ENCODE data around the gene APOBEC2. TPM values are rescaled to one million over a fixed set of nuclear protein-coding genes. Genes with fewer than 3 reads are reported as not detected.
"Not testable (repeated sequence)": the region's sequence is repeated elsewhere in the genome, so short reads cannot be mapped to it uniquely, and the experiment has no call there.

Gene APOBEC2
- total and polyA plus RNA-seq, 2 of the 13 experiments (the other 11 are each of a cell fraction or from before 2014, with no cell fraction given): 0.09 TPM; not detected in 1

DNA sequence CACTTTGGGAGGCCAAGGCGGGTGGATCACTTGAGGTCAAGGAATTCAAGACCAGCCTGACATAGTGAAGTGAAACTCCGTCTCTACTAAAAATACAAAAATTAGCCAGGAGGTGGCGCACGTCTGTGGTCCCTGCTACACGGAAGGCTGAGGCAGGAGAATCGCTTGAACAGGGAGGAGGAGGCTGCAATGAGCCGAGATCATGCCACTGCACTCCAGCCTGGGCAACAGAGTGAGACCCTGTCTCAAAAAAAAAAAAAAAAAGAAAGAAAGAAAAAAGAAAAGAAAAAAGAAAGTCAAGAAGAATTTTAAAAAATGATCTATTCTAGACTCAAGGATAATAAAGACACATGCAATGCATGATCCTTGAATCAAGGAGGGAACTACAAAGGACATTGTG lies 46.8 kb upstream of the APOBEC2 start (continued):
- 0 out of 2 replicates have a peak, but pooled peaks have one; percentile 9 for TF ChIP-seq SMAD3 (CRISPR knock-in tag; IDR thresholded peaks at IDR 0.05)
- TF ChIP-seq, protein P1, sequence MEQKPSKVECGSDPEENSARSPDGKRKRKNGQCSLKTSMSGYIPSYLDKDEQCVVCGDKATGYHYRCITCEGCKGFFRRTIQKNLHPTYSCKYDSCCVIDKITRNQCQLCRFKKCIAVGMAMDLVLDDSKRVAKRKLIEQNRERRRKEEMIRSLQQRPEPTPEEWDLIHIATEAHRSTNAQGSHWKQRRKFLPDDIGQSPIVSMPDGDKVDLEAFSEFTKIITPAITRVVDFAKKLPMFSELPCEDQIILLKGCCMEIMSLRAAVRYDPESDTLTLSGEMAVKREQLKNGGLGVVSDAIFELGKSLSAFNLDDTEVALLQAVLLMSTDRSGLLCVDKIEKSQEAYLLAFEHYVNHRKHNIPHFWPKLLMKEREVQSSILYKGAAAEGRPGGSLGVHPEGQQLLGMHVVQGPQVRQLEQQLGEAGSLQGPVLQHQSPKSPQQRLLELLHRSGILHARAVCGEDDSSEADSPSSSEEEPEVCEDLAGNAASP (CRISPR knock-in tag; IDR thresholded peaks at IDR 0.05; ENCODE audit: borderline replicate concordance): 0 out of 2 replicates have a peak, but pooled peaks have one; percentile 29

DNA sequence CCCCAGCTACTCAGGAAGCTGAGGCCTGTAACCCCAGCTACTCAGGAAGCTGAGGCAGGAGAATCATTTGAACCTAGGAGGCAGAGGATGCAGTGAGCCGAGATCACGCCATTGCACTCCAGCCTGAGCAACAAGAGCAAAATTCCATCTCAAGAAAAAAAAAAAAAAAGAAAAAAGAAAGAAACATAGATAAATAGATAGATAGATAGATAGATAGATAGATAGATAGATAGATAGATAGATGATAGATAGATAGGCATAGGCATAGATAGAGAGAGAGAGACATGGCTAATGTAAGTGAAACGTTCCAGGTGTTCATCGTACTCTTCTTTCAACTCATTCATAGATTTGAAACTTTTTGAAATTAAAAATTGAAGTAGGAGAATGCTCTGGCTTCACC lies 46.0 kb upstream of the APOBEC2 start:
- H3K79me2 ChIP-seq (ENCODE audit: insufficient read depth, low read length); H4K20me1 ChIP-seq (ENCODE audit: insufficient read depth, low read length); DNase-seq (ENCODE audit: low spot score); in situ Hi-C loops (cut with HindIII; ENCODE audit: extremely low pct_ligation_motif_present, low pct_unique_long_range_greater_than_20kb); H3K27ac ChIP-seq (ENCODE audit: extremely low read length, insufficient read depth, low read length); H3K9ac ChIP-seq (ENCODE audit: insufficient read depth, low read depth, low read length); POLR2A ChIA-PET; BruUV-seq (replicated peaks); FAIRE-seq; H3K36me3 ChIP-seq (replicated peaks in 1 of 2; ENCODE audit: control insufficient read depth in 1 of 2, insufficient read depth in 2 of 2, low read length in 2 of 2); H2AFZ ChIP-seq (ENCODE audit: low read length); H3K27me3 ChIP-seq (ENCODE audit: control insufficient read depth in 1 of 2, insufficient read depth in 2 of 2, low read length in 2 of 2); H3K9me3 ChIP-seq (ENCODE audit: low read length); H3K4me3 ChIP-seq (replicated peaks in 1 of 3; ENCODE audit: insufficient read depth in 1 of 3, low read depth in 2 of 3, low read length in 3 of 3); H3K4me2 ChIP-seq (ENCODE audit: low read depth, low read length); ATAC-seq: not testable (repeated sequence)
- H3K4me1 ChIP-seq (ENCODE audit: insufficient read depth, low read length): peaks cover 42% of the 10 kb centered on the region
- intact Hi-C loops (cut with micrococcal nuclease; ENCODE audit: unreplicated experiment): loop anchor here (1.0 kb wide), 2 partner anchors 20 to 60 kb away; no protein-coding TSS in a partner anchor
- 58% methylated on average over 4 of the region's 4 CpGs for WGBS (ENCODE audit: low lambda C conversion rate)
- CTCF ChIA-PET (ENCODE audit: low intra/inter-chr PET ratio, low total read pairs): interaction anchor here (1.2 to 2.9 kb wide), 5 partner anchors 15 to 112 kb away, joined by 4 to 41 read pairs (median 5); no protein-coding TSS in a partner anchor

DNA sequence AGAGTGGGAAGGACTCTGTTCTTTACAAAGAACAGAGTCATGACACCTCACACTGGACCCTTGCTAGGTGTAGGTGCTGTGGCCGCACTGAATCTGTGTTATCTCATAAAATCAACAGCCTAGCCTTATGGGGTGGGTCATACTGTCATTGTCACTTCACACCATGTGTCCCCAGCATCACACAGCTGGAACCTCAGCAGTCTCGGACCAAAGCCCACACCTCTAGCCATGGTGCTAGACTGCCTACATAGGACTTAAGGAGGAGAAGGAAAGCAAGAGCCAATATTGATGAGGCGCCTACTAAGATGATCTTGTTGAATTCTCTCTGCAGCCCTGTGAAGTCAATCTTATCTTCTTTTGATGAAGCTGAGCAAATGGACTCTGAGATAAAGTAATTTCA lies 45.0 kb upstream of the APOBEC2 start:
- CTCF ChIA-PET (ENCODE audit: low intra/inter-chr PET ratio, low total read pairs): interaction anchor here (2.9 kb wide), 1 partner anchor 58 kb away, joined by 41 read pairs; no protein-coding TSS in a partner anchor

More for the DNA sequence above, 45.0 kb upstream of the APOBEC2 start:
- no peaks in the 10 kb centered on the region for H3K79me2 ChIP-seq (ENCODE audit: insufficient read depth, low read length)
- H3K9ac ChIP-seq (ENCODE audit: insufficient read depth, low read depth, low read length): no peak overlapping the region
- in situ Hi-C loops (cut with HindIII; ENCODE audit: extremely low pct_ligation_motif_present, low pct_unique_long_range_greater_than_20kb) (no loop called here), intact Hi-C loops (cut with micrococcal nuclease; ENCODE audit: unreplicated experiment) (no loop called here)
- H3K4me2 ChIP-seq (ENCODE audit: low read depth, low read length): no peak overlapping the region
- H3K4me1 ChIP-seq (ENCODE audit: insufficient read depth, low read length): peaks cover 46% of the 10 kb centered on the region
- H4K20me1 ChIP-seq (ENCODE audit: insufficient read depth, low read length): no peaks in the 10 kb centered on the region
- ATAC-seq (peak; percentile 21), DNase-seq (ENCODE audit: low spot score) (no peak), FAIRE-seq (no peak)
- TF ChIP-seq RXRB (CRISPR knock-in tag; IDR thresholded peaks at IDR 0.05; ENCODE audit: borderline replicate concordance) (no peak), ZNF460 (CRISPR knock-in tag; IDR thresholded peaks at IDR 0.05; ENCODE audit: borderline replicate concordance) (no peak), CREM (IDR thresholded peaks at IDR 0.05) (no peak), CREM (CRISPR knock-in tag; IDR thresholded peaks at IDR 0.05) (no peak), MLLT10 (CRISPR knock-in tag; IDR thresholded peaks at IDR 0.05) (no peak), ZNF75D (CRISPR knock-in tag; IDR thresholded peaks at IDR 0.05; ENCODE audit: borderline replicate concordance) (no peak)
- TF ChIP-seq, protein P2, sequence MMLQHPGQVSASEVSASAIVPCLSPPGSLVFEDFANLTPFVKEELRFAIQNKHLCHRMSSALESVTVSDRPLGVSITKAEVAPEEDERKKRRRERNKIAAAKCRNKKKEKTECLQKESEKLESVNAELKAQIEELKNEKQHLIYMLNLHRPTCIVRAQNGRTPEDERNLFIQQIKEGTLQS (CRISPR knock-in tag; IDR thresholded peaks at IDR 0.05): no peak
- TF ChIP-seq, protein P3, sequence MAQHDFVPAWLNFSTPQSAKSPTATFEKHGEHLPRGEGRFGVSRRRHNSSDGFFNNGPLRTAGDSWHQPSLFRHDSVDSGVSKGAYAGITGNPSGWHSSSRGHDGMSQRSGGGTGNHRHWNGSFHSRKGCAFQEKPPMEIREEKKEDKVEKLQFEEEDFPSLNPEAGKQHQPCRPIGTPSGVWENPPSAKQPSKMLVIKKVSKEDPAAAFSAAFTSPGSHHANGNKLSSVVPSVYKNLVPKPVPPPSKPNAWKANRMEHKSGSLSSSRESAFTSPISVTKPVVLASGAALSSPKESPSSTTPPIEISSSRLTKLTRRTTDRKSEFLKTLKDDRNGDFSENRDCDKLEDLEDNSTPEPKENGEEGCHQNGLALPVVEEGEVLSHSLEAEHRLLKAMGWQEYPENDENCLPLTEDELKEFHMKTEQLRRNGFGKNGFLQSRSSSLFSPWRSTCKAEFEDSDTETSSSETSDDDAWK (CRISPR knock-in tag; IDR thresholded peaks at IDR 0.05): no peak
- TF ChIP-seq, protein P4, sequence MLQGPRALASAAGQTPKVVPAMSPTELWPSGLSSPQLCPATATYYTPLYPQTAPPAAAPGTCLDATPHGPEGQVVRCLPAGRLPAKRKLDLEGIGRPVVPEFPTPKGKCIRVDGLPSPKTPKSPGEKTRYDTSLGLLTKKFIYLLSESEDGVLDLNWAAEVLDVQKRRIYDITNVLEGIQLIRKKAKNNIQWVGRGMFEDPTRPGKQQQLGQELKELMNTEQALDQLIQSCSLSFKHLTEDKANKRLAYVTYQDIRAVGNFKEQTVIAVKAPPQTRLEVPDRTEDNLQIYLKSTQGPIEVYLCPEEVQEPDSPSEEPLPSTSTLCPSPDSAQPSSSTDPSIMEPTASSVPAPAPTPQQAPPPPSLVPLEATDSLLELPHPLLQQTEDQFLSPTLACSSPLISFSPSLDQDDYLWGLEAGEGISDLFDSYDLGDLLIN (CRISPR knock-in tag; IDR thresholded peaks at IDR 0.05; ENCODE audit: borderline replicate concordance): no peak
- TF ChIP-seq, protein P5, sequence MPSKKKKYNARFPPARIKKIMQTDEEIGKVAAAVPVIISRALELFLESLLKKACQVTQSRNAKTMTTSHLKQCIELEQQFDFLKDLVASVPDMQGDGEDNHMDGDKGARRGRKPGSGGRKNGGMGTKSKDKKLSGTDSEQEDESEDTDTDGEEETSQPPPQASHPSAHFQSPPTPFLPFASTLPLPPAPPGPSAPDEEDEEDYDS (CRISPR knock-in tag; IDR thresholded peaks at IDR 0.05): no peak
- no peaks in the 10 kb centered on the region for H3K36me3 ChIP-seq (replicated peaks in 1 of 2; ENCODE audit: control insufficient read depth in 1 of 2, insufficient read depth in 2 of 2, low read length in 2 of 2)
- POLR2A ChIA-PET: interaction anchor here (1.7 kb wide), 1 partner anchor 58 kb away, joined by 4 read pairs; no protein-coding TSS in a partner anchor
- no peak overlapping the region for H3K4me3 ChIP-seq (replicated peaks in 1 of 3; ENCODE audit: insufficient read depth in 1 of 3, low read depth in 2 of 3, low read length in 3 of 3)
- no peak overlapping the region for H3K27ac ChIP-seq (ENCODE audit: extremely low read length, insufficient read depth, low read length)
- 33% methylated on average over 3 of the region's 3 CpGs for WGBS (ENCODE audit: low lambda C conversion rate)
- H3K9me3 ChIP-seq (ENCODE audit: low read length): no peaks in the 10 kb centered on the region
- H3K27me3 ChIP-seq (ENCODE audit: control insufficient read depth in 1 of 2, insufficient read depth in 2 of 2, low read length in 2 of 2): no peaks in the 10 kb centered on the region; a peak in 1 of 5 replicates
- no peak overlapping the region for H2AFZ ChIP-seq (ENCODE audit: low read length)
- no TSS peak for BruUV-seq (replicated peaks)
